ENCODE data around the gene NDST1.

DNA sequence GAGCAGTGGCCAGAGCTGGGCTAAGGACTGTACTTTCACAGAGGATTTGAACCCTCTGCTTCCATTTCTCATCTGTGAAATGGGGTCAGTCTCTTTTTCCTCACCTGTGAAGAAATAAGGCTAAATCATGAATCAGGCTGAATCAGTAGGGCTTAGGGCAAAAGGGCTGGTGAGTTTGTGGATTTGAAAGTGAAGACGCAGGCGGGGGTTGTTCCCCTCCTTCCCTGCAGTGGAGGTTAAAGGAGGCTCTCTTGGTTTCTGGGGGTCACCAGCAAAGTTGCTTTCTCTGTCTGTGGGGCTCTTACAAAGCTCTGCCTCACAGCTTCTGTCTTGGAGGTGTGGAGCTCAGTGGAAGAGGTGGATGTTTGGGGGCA, 17.6 kb upstream of the NDST1 start:
- TF ChIP-seq POLR2AphosphoS5 (IDR thresholded peaks at IDR 0.05; ENCODE audit: insufficient read depth, low read depth, low read length) (no peak), POLR2A (IDR thresholded peaks at IDR 0.05; ENCODE audit: low read depth, low read length) (no peak), GATA2 (IDR thresholded peaks at IDR 0.05; ENCODE audit: insufficient read depth, insufficient read length, low read depth, low read length) (no peak), MAX (IDR thresholded peaks at IDR 0.05; ENCODE audit: insufficient read depth, insufficient read length) (no peak), FOS (IDR thresholded peaks at IDR 0.05; ENCODE audit: borderline replicate concordance, insufficient read depth, low read length) (no peak), EZH2 (IDR thresholded peaks at IDR 0.05; ENCODE audit: borderline replicate concordance, low read depth, low read length, severe bottlenecking) (no peak), JUN (IDR thresholded peaks at IDR 0.05; ENCODE audit: borderline replicate concordance, insufficient read depth, insufficient read length, low read depth) (no peak), MYC (IDR thresholded peaks at IDR 0.05; ENCODE audit: low read depth, low read length) (no peak)
- TF ChIP-seq, protein P1, sequence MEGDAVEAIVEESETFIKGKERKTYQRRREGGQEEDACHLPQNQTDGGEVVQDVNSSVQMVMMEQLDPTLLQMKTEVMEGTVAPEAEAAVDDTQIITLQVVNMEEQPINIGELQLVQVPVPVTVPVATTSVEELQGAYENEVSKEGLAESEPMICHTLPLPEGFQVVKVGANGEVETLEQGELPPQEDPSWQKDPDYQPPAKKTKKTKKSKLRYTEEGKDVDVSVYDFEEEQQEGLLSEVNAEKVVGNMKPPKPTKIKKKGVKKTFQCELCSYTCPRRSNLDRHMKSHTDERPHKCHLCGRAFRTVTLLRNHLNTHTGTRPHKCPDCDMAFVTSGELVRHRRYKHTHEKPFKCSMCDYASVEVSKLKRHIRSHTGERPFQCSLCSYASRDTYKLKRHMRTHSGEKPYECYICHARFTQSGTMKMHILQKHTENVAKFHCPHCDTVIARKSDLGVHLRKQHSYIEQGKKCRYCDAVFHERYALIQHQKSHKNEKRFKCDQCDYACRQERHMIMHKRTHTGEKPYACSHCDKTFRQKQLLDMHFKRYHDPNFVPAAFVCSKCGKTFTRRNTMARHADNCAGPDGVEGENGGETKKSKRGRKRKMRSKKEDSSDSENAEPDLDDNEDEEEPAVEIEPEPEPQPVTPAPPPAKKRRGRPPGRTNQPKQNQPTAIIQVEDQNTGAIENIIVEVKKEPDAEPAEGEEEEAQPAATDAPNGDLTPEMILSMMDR (IDR thresholded peaks at IDR 0.05; ENCODE audit: extremely low read depth in 1 of 2, insufficient read depth in 1 of 2, low read depth in 1 of 2, low read length in 2 of 2) = no peak

All from endothelial cell of umbilical vein (primary cell).